H9 (cell line): Measurements from ENCODE around the gene CTH. TPM values are rescaled to one million over a fixed set of nuclear protein-coding genes. Genes with fewer than 3 reads are reported as not detected.

Source experiments
- DNase-seq: peaks from one replicate; pipeline ENCODE4 v3.0.0-alpha.2; 2017
- H2AFZ ChIP-seq: one replicate; pipeline ENCODE4 v1.6.1; 2013; ENCODE audit warnings: mild to moderate bottlenecking, low read length, control low read depth, moderate library complexity
- H2AK5ac ChIP-seq: 2 replicates; pipeline ENCODE4 v1.6.1; 2013; ENCODE audit warnings: low read length, control low read depth, mixed read lengths; ENCODE audit not compliant: insufficient read length
- H2BK120ac ChIP-seq: one replicate; pipeline ENCODE4 v1.6.1; 2013; ENCODE audit warnings: low read depth, mild to moderate bottlenecking, low read length, control low read depth, inconsistent platforms; ENCODE audit not compliant: poor library complexity, severe bottlenecking
- H2BK12ac ChIP-seq: 2 replicates; pipeline ENCODE4 v1.6.1; 2013; ENCODE audit warnings: low read length, control low read depth, mixed read lengths, low read depth; ENCODE audit not compliant: insufficient read length
- H2BK15ac ChIP-seq: 2 replicates; pipeline ENCODE4 v1.6.1; 2013; ENCODE audit warnings: low read depth, low read length, control low read depth
- H2BK20ac ChIP-seq: one replicate; pipeline ENCODE4 v1.6.1; 2013; ENCODE audit warnings: low read depth, mild to moderate bottlenecking, low read length, control low read depth, inconsistent platforms; ENCODE audit not compliant: poor library complexity, severe bottlenecking
- H2BK5ac ChIP-seq: 2 replicates; pipeline ENCODE4 v1.6.1; 2013; ENCODE audit warnings: low read length, control low read depth, mixed read lengths; ENCODE audit not compliant: insufficient read length
- H3K14ac ChIP-seq: 2 replicates; pipeline ENCODE4 v1.6.1; 2013; ENCODE audit warnings: low read length, control low read depth; ENCODE audit not compliant: insufficient read depth
- H3K18ac ChIP-seq: 2 replicates; pipeline ENCODE4 v1.6.1; 2013; ENCODE audit warnings: low read depth, mild to moderate bottlenecking, mixed read lengths, low read length, control low read depth; ENCODE audit not compliant: insufficient read length
- H3K23ac ChIP-seq: 2 replicates; pipeline ENCODE4 v1.6.1; 2013; ENCODE audit warnings: low read length, control low read depth, mixed read lengths, low read depth; ENCODE audit not compliant: insufficient read length
- H3K23me2 ChIP-seq: 2 replicates; pipeline ENCODE4 v1.6.1; 2013; ENCODE audit warnings: low read depth, mild to moderate bottlenecking, mixed read lengths, low read length, control low read depth; ENCODE audit not compliant: insufficient read length, poor library complexity, severe bottlenecking
- H3K27ac ChIP-seq: 2 replicates; pipeline ENCODE4 v1.5.1; 2013; ENCODE audit warnings: low read length, control low read depth, mixed read lengths, low read depth; ENCODE audit not compliant: insufficient read length
- H3K27me3 ChIP-seq: 2 replicates; pipeline ENCODE4 v1.6.1; 2013; ENCODE audit warnings: low read length, control low read depth, inconsistent platforms; ENCODE audit not compliant: insufficient read depth
- H3K4ac ChIP-seq: 2 replicates; pipeline ENCODE4 v1.6.1; 2013; ENCODE audit warnings: low read depth, mild to moderate bottlenecking, control low read depth, inconsistent platforms, low read length, moderate library complexity
- H3K4me1 ChIP-seq: 2 replicates; pipeline ENCODE4 v1.6.1; 2013; ENCODE audit warnings: low read length, control low read depth, inconsistent platforms; ENCODE audit not compliant: insufficient read depth
- H3K4me2 ChIP-seq: 2 replicates; pipeline ENCODE4 v1.6.1; 2013; ENCODE audit warnings: low read length, control low read depth, mixed read lengths; ENCODE audit not compliant: insufficient read length, insufficient read depth
- H3K56ac ChIP-seq: 2 replicates; pipeline ENCODE4 v1.6.1; 2013; ENCODE audit warnings: low read depth, mild to moderate bottlenecking, mixed read lengths, low read length, control low read depth; ENCODE audit not compliant: insufficient read length
- H3K79me1 ChIP-seq: 2 replicates; pipeline ENCODE4 v1.6.1; 2013; ENCODE audit warnings: low read depth, mild to moderate bottlenecking, moderate library complexity, low read length, control low read depth, inconsistent platforms; ENCODE audit not compliant: insufficient read depth, poor library complexity, severe bottlenecking
- H3K79me2 ChIP-seq: 2 replicates; pipeline ENCODE4 v1.6.1; 2013; ENCODE audit warnings: low read length, control low read depth, inconsistent platforms; ENCODE audit not compliant: insufficient read depth
- H3K9ac ChIP-seq: 2 replicates; pipeline ENCODE4 v1.6.1; 2013; ENCODE audit warnings: low read length, control low read depth, mixed read lengths; ENCODE audit not compliant: insufficient read length; ENCODE audit errors: extremely low read depth
- H3K9me3 ChIP-seq: one replicate; pipeline ENCODE4 v1.6.1; 2013; ENCODE audit warnings: low read depth, low read length, inconsistent platforms; ENCODE audit not compliant: control insufficient read depth
- H3T11ph ChIP-seq: one replicate; pipeline ENCODE4 v1.6.1; 2013; ENCODE audit warnings: mild to moderate bottlenecking, low read length, control low read depth, inconsistent platforms
- H4K20me1 ChIP-seq: one replicate; pipeline ENCODE4 v1.6.1; 2013; ENCODE audit not compliant: control insufficient read depth, insufficient read length, insufficient read depth
- H4K5ac ChIP-seq: 2 replicates; pipeline ENCODE4 v1.6.1; 2013; ENCODE audit warnings: low read depth, mild to moderate bottlenecking, mixed read lengths, low read length, control low read depth; ENCODE audit not compliant: insufficient read length
- H4K8ac ChIP-seq: replicated peaks from 2 replicates; pipeline ENCODE4 v1.6.1; 2013; ENCODE audit warnings: low read length, control low read depth, mixed read lengths, low read depth; ENCODE audit not compliant: insufficient read length
- H4K91ac ChIP-seq: 2 replicates; pipeline ENCODE4 v1.6.1; 2013; ENCODE audit warnings: low read depth, mild to moderate bottlenecking, moderate library complexity, mixed read lengths, low read length, control low read depth; ENCODE audit not compliant: insufficient read length
- H3K27ac Mint-ChIP-seq, 3 experiments: 2 replicates in 2 of 3; 3 replicates in 1 of 3; pipeline ENCODE4 v1.8.0; 2020 to 2021; ENCODE audit warnings: mixed read lengths in 3 of 3, mild to moderate bottlenecking in 1 of 3, moderate library complexity in 1 of 3
- H3K27me3 Mint-ChIP-seq: 2 replicates; pipeline ENCODE4 v1.8.0; 2021; ENCODE audit warnings: low read depth, mild to moderate bottlenecking, moderate library complexity, mixed read lengths
- H3K36me3 Mint-ChIP-seq, 3 experiments: 2 replicates in 2 of 3; 3 replicates in 1 of 3; pipeline ENCODE4 v1.8.0; 2020 to 2021; ENCODE audit warnings: low read depth in 3 of 3, mixed read lengths in 3 of 3; ENCODE audit not compliant: insufficient read depth in 1 of 3
- H3K4me1 Mint-ChIP-seq, 2 experiments: 2 replicates each; pipeline ENCODE4 v1.8.0; 2020; ENCODE audit warnings: mixed read lengths in 2 of 2
- H3K4me3 Mint-ChIP-seq, 2 experiments: 2 replicates in 1 of 2; 3 replicates in 1 of 2; pipeline ENCODE4 v1.8.0; 2020 to 2021; ENCODE audit warnings: mild to moderate bottlenecking in 2 of 2, mixed read lengths in 2 of 2, moderate library complexity in 1 of 2
- H3K9me3 Mint-ChIP-seq, 2 experiments: 2 replicates in 1 of 2; 3 replicates in 1 of 2; pipeline ENCODE4 v1.8.0; 2020; ENCODE audit warnings: mild to moderate bottlenecking in 2 of 2, mixed read lengths in 2 of 2, moderate library complexity in 1 of 2
- WGBS: extraction: QIAGEN DNeasy Blood & Tissue Kit; methylation state at CpG from one replicate; pipeline ENCODE4 v1.1.7; 2013; ENCODE audit warnings: missing lambda C conversion rate, low lambda C conversion rate, mixed read lengths; ENCODE audit not compliant: insufficient read length; ENCODE audit errors: extremely low coverage; 5-methylcytosine and 5-hydroxymethylcytosine counted together
- total RNA-seq: library from RNA; stranded (reverse); gene quantifications from 2 replicates; pipeline ENCODE4 v1.2.1, GENCODE V29; 2021
- TF ChIP-seq, protein P1 (sequence below): fragments of 200-600 bp; sonication (generic); conservative IDR thresholded peaks from 3 replicates; pipeline ENCODE4 v1.8.0; 2021; ENCODE audit warnings: antibody characterized with exemption, mild to moderate bottlenecking

CTH gene
- total RNA-seq, 1 experiment from 2014 or later, result 15.5 TPM

DNA sequence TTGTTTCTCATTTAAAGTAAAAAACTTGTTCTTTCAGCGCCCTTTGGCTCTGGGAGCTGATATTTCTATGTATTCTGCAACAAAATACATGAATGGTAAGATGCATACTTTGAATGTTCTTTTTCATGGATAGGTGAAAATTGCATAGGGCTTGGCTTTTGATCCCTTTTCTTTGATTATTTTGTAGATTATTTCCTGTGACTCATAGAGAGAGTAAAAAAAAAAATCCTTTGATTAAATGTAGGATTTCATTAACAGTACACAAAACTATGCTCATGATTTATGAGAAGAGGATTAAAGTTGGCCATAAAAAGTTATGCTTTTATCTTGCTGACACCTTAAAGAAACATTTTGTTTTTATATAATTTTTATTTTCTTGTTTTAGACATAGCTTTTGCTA lies 18.7 kb downstream of the CTH start:
- no peak overlapping the region for H2BK15ac ChIP-seq
- no peak overlapping the region for H3T11ph ChIP-seq
- no CpG with 5 or more reads among the region's 1 CpG for WGBS
- no peaks in the 10 kb centered on the region for H3K79me1 ChIP-seq
- no peak overlapping the region for H3K27ac Mint-ChIP-seq
- H2BK12ac ChIP-seq, result no peak overlapping the region
- H3K23me2 ChIP-seq, result no peaks in the 10 kb centered on the region
- no peak overlapping the region for H4K91ac ChIP-seq
- no peaks in the 10 kb centered on the region for H3K9me3 ChIP-seq
- TF ChIP-seq, protein P1, sequence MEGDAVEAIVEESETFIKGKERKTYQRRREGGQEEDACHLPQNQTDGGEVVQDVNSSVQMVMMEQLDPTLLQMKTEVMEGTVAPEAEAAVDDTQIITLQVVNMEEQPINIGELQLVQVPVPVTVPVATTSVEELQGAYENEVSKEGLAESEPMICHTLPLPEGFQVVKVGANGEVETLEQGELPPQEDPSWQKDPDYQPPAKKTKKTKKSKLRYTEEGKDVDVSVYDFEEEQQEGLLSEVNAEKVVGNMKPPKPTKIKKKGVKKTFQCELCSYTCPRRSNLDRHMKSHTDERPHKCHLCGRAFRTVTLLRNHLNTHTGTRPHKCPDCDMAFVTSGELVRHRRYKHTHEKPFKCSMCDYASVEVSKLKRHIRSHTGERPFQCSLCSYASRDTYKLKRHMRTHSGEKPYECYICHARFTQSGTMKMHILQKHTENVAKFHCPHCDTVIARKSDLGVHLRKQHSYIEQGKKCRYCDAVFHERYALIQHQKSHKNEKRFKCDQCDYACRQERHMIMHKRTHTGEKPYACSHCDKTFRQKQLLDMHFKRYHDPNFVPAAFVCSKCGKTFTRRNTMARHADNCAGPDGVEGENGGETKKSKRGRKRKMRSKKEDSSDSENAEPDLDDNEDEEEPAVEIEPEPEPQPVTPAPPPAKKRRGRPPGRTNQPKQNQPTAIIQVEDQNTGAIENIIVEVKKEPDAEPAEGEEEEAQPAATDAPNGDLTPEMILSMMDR, result no peak
- H3K4me3 Mint-ChIP-seq, result no peak overlapping the region
- no peak overlapping the region for H2BK120ac ChIP-seq
- peaks cover 11 to 21% of the 10 kb centered on the region in 2 experiments for H3K4me1 Mint-ChIP-seq
- peaks cover 31 to 67% (median 63%) of the 10 kb centered on the region in 3 experiments for H3K36me3 Mint-ChIP-seq
- H3K79me2 ChIP-seq, result no peaks in the 10 kb centered on the region
- H3K27me3 Mint-ChIP-seq, result no peaks in the 10 kb centered on the region
- H3K4me2 ChIP-seq, result no peak overlapping the region
- H3K4ac ChIP-seq, result no peak overlapping the region
- no peaks in the 10 kb centered on the region for H3K9me3 Mint-ChIP-seq
- no peak overlapping the region for H3K56ac ChIP-seq
- no peaks in the 10 kb centered on the region for H3K27me3 ChIP-seq
- no peak overlapping the region for H2BK5ac ChIP-seq
- DNase-seq, result no peak
- H2BK20ac ChIP-seq, result no peak overlapping the region
- H3K18ac ChIP-seq, result no peak overlapping the region
- H3K23ac ChIP-seq, result no peak overlapping the region
- H4K20me1 ChIP-seq, result no peaks in the 10 kb centered on the region
- H3K9ac ChIP-seq, result no peak overlapping the region
- peaks cover 4% of the 10 kb centered on the region; the same call in 1 of the 2 replicates for H3K4me1 ChIP-seq
- H3K27ac ChIP-seq, result no peak overlapping the region
- H3K14ac ChIP-seq, result no peak overlapping the region
- H2AFZ ChIP-seq, result no peak overlapping the region
- no peak overlapping the region for H4K8ac ChIP-seq
- H4K5ac ChIP-seq, result no peak overlapping the region
- no peak overlapping the region for H2AK5ac ChIP-seq
